GM12892 (cell line): ENCODE data around the gene FAM180A.

Experiments used
- POLR2A ChIP-seq: IDR thresholded peaks from 2 replicates; pipeline ENCODE4 v1.6.1; 2011; ENCODE audit warnings: low read depth, low read length, control low read depth
- POLR2AphosphoS5 ChIP-seq: IDR thresholded peaks from 2 replicates; pipeline ENCODE4 v1.6.1; 2011; ENCODE audit warnings: low read depth, low read length, control low read depth

GRCh38 chr7:135755351-135755753 lies 6.7 kb upstream of the FAM180A start:
- no peak for TF ChIP-seq POLR2AphosphoS5
- no peak for TF ChIP-seq POLR2A
